K562 (cell line): ENCODE data around the gene TSGA10IP. TPM values are rescaled to one million over a fixed set of nuclear protein-coding genes. Genes with fewer than 3 reads are reported as not detected.

Source experiments
- ATAC-seq: fragments of 200-7000 bp; cut with Tn5 transposase; 3 replicates; pipeline ENCODE4 v1.9.1; 2020; ENCODE audit warnings: moderate library complexity
- BruUV-seq: library from RNA; stranded (reverse); fragments of 400-500 nt; replicated peaks from 2 replicates; lab custom pipeline; 2021; lab: Mats Ljungman, UMichigan
- CTCF ChIA-PET: fragments of 300-600 bp; formaldehyde crosslinking; extraction: SDS; loops from one replicate; lab custom pipeline; 2021; ENCODE audit warnings: low intra/inter-chr PET ratio; lab: Yijun Ruan, JAX
- POLR2A ChIA-PET: fragments of 300-600, 350-650 bp; sonication (Branson Sonifier 250); formaldehyde crosslinking; extraction: SDS; loops from one replicate; lab custom pipeline; 2021; ENCODE audit warnings: antibody characterized with exemption, inconsistent platforms; lab: Yijun Ruan, JAX
- DNase-seq, 4 experiments: peaks; one replicate each; pipeline versions ENCODE4 v3.0.0 to v3.0.0-alpha.2; 2011 to 2018; ENCODE audit warnings: low spot score in 3 of 4, mixed read lengths in 3 of 4; ENCODE audit errors: extremely low read depth in 1 of 4
- FAIRE-seq: peaks from 2 replicates; lab custom pipeline; 2011; peaks lifted over from hg19 to GRCh38; lab: Jason Lieb, UNC
- H2AFZ ChIP-seq: 2 replicates; pipeline ENCODE4 v1.6.0; 2011; ENCODE audit warnings: low read depth, low read length, control low read depth, inconsistent platforms
- H3K27ac ChIP-seq: fragments of 200-600 bp; 3 replicates; pipeline ENCODE4 v1.8.0; 2011; ENCODE audit warnings: low read depth, mild to moderate bottlenecking, control low read depth, inconsistent platforms, low read length, moderate library complexity, mixed read lengths; ENCODE audit errors: extremely low read depth
- H3K27me3 ChIP-seq, 2 experiments: fragments of 300-600 bp in 1 of 2; 2 replicates in 1 of 2; 3 replicates in 1 of 2; pipeline versions ENCODE4 v1.6.0 to v1.8.0; 2011; ENCODE audit warnings: inconsistent platforms in 2 of 2, low read length in 2 of 2, mild to moderate bottlenecking in 1 of 2, mixed read lengths in 1 of 2, moderate library complexity in 1 of 2; ENCODE audit not compliant: control insufficient read depth in 2 of 2, insufficient read depth in 2 of 2
- H3K36me3 ChIP-seq: fragments of 300-600 bp; 3 replicates; pipeline ENCODE4 v1.8.0; 2011; ENCODE audit warnings: mild to moderate bottlenecking, low read length, inconsistent platforms; ENCODE audit not compliant: control insufficient read depth, insufficient read depth
- H3K4me1 ChIP-seq, 2 experiments: fragments of 200-600 bp in 1 of 2; replicated peaks in 1 of 2; 2 replicates in 1 of 2; 3 replicates in 1 of 2; pipeline versions ENCODE4 v1.5.1 to v1.8.0; 2011; ENCODE audit warnings: inconsistent platforms in 2 of 2, low read length in 2 of 2, mild to moderate bottlenecking in 1 of 2, mixed read lengths in 1 of 2, moderate library complexity in 1 of 2; ENCODE audit not compliant: control insufficient read depth in 2 of 2, insufficient read depth in 2 of 2
- H3K4me2 ChIP-seq: 2 replicates; pipeline ENCODE4 v1.6.1; 2011; ENCODE audit warnings: low read length, control low read depth, inconsistent platforms, mixed read lengths; ENCODE audit not compliant: insufficient read depth
- H3K4me3 ChIP-seq: fragments of 200-600 bp; sonication (generic), shearing (Covaris generic); 2 replicates; pipeline ENCODE4 v1.5.1; 2016; ENCODE audit warnings: control low read depth, inconsistent platforms
- H3K79me2 ChIP-seq: fragments of 200-600 bp; 3 replicates; pipeline ENCODE4 v1.8.0; 2011; ENCODE audit warnings: low read length, inconsistent platforms; ENCODE audit not compliant: control insufficient read depth, insufficient read depth
- H3K9ac ChIP-seq, 2 experiments: 2 replicates each; pipeline versions ENCODE4 v1.6.0 to v1.6.1; 2011; ENCODE audit warnings: low read depth in 2 of 2, low read length in 2 of 2, control low read depth in 1 of 2, inconsistent platforms in 1 of 2, mild to moderate bottlenecking in 1 of 2, mixed read lengths in 1 of 2; ENCODE audit not compliant: insufficient read depth in 1 of 2
- H3K9me1 ChIP-seq: one replicate; pipeline ENCODE4 v1.6.0; 2011; ENCODE audit warnings: inconsistent platforms, mild to moderate bottlenecking, low read length, moderate library complexity; ENCODE audit not compliant: control insufficient read depth, insufficient read depth
- H3K9me3 ChIP-seq: replicated peaks from 2 replicates; pipeline ENCODE4 v1.5.1; 2011; ENCODE audit warnings: low read depth, low read length, inconsistent platforms; ENCODE audit not compliant: control insufficient read depth, insufficient read depth
- H4K20me1 ChIP-seq: replicated peaks from 2 replicates; pipeline ENCODE4 v1.6.1; 2011; ENCODE audit warnings: low read length, inconsistent platforms, mixed read lengths; ENCODE audit not compliant: control insufficient read depth, insufficient read depth
- CBFA2T2 ChIP-seq: fragments of 450-650 bp; conservative IDR thresholded peaks from 2 replicates; pipeline ENCODE4 v1.6.1; 2017; ENCODE audit warnings: mild to moderate bottlenecking
- CBFA2T3 ChIP-seq: fragments of 450-650 bp; IDR thresholded peaks from 2 replicates; pipeline ENCODE4 v1.6.1; 2017
- CREB1 ChIP-seq, 2 experiments: sonication (generic) in 1 of 2; formaldehyde crosslinking in 1 of 2; IDR thresholded peaks; 2 replicates each; pipeline versions ENCODE4 v1.6.1 to v1.8.0; 2012 to 2022; ENCODE audit warnings: inconsistent platforms in 1 of 2, mild to moderate bottlenecking in 1 of 2, missing genetic modification reagents in 1 of 2, moderate library complexity in 1 of 2
- GATA2 ChIP-seq: sonication (generic); formaldehyde crosslinking; IDR thresholded peaks from 2 replicates; pipeline ENCODE4 v1.4.0; 2020; ENCODE audit warnings: mild to moderate bottlenecking, missing genetic modification reagents
- NFIC ChIP-seq: fragments of 450-650 bp; IDR thresholded peaks from 2 replicates; pipeline ENCODE4 v1.6.1; 2017; ENCODE audit warnings: mild to moderate bottlenecking, inconsistent platforms
- ZC3H11A ChIP-seq: IDR thresholded peaks from 2 replicates; pipeline ENCODE4 v1.6.1; 2012; ENCODE audit warnings: low read depth, low read length, improper control_type of control experiment
- ZKSCAN1 ChIP-seq: fragments of 150-350 bp; IDR thresholded peaks from 2 replicates; pipeline ENCODE4 v1.6.1; 2016; ENCODE audit warnings: low read depth, low read length
- ZNF431 ChIP-seq: sonication (generic); formaldehyde crosslinking; IDR thresholded peaks from 2 replicates; pipeline ENCODE4 v1.8.0; 2022; ENCODE audit warnings: mild to moderate bottlenecking, missing genetic modification reagents
- WGBS: fragments of 100-300 bp; shearing (Covaris generic); methylation state at CpG from one replicate; pipeline ENCODE4 v1.1.6; 2016; ENCODE audit warnings: low coverage, mixed read lengths; ENCODE audit not compliant: insufficient coverage; ENCODE audit errors: missing lambda C conversion rate; 5-methylcytosine and 5-hydroxymethylcytosine counted together
- in situ Hi-C: fragments of 300-500 bp; cut with MboI; formaldehyde crosslinking; loops from 4 replicates; pipeline ENCODE4 v1.15.0; 2018; ENCODE audit warnings: inconsistent platforms, mixed read lengths
- intact Hi-C: fragments of 100-400 bp; cut with micrococcal nuclease; formaldehyde crosslinking; loops from 2 replicates; pipeline ENCODE4 v1.14.2; 2022
- polyA plus RNA-seq, 8 experiments: library from polyadenylated mRNA; depleted of rRNA in 4 of 8; stranded (reverse) in 5 of 8; unstranded in 3 of 8; fragments of >200 nt; fragmentation: Nextera tagmentation in 2 of 8; fragmentation: Illumina TruSeq in 1 of 8; extraction: Ambion mirVana in 2 of 8; extraction: Trizol in 1 of 8; gene quantifications; 2 replicates each; pipeline versions ENCODE4 v1.2.1 to v1.2.3, GENCODE V29; 2011 to 2014; ENCODE audit warnings: inconsistent platforms in 1 of 8, missing spikeins in 1 of 8
- total RNA-seq, 7 experiments: library from RNA; depleted of rRNA in 6 of 7; stranded (reverse); fragments of >200 nt in 6 of 7; fragmentation: Illumina TruSeq in 2 of 7; extraction: Trizol in 2 of 7; gene quantifications; 2 replicates each; pipeline versions ENCODE4 v1.2.1 to v1.2.3, GENCODE V29; 2011 to 2021; ENCODE audit warnings: low replicate concordance in 1 of 7
- TF ChIP-seq, protein P1 (sequence below): sonication (generic); formaldehyde crosslinking; IDR thresholded peaks from 2 replicates; pipeline ENCODE4 v1.8.1; 2023; ENCODE audit warnings: mild to moderate bottlenecking, missing genetic modification reagents, moderate library complexity
- TF ChIP-seq, protein P2 (sequence below): fragments of 250-450 bp; sonication (Bioruptor Pico); IDR thresholded peaks from 2 replicates; pipeline ENCODE4 v1.4.0; 2020; ENCODE audit warnings: borderline replicate concordance
- TF ChIP-seq, protein P3 (sequence below): fragments of 450-650 bp; formaldehyde crosslinking; IDR thresholded peaks from 2 replicates; pipeline ENCODE4 v1.4.0; 2020; ENCODE audit warnings: mild to moderate bottlenecking
- TF ChIP-seq, protein P4 (sequence below), 3 experiments: fragments of 200-800 bp in 1 of 3; fragments of 250-450 bp in 1 of 3; fragments of 450-650 bp in 1 of 3; sonication (Bioruptor Pico) in 1 of 3; sonication (Bioruptor generic) in 1 of 3; formaldehyde crosslinking in 1 of 3; IDR thresholded peaks; 2 replicates each; pipeline versions ENCODE4 v1.6.1 to v1.8.0; 2016 to 2022; ENCODE audit warnings: mild to moderate bottlenecking in 2 of 3, missing genetic modification characterization in 2 of 3, missing compliant biosample characterization in 1 of 3, moderate library complexity in 1 of 3

Gene TSGA10IP
- total and polyA plus RNA-seq, 9 of the 15 experiments (the other 6 are each of a cell fraction or from before 2014, with no cell fraction given) = not detected

DNA sequence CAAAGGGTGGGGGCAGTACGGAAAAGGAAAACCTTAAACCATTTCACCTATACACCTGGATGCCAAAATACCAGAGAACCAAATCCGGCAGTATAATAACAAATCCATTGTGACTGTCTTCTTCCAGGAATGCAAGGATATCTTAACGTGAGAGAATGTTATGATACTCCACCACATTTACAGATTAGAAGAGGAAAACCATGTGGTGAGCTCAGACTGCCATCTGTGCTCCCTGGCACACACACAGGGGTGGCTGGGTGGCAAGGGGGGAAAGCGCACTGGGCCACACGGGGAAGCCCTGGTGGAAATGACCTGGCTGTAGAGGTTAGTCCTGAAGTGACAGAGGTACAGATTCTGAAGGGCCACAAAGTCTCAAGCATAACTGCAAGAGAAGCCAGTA is 46.8 kb downstream of the TSGA10IP start (continued):
- TF ChIP-seq, protein P1, sequence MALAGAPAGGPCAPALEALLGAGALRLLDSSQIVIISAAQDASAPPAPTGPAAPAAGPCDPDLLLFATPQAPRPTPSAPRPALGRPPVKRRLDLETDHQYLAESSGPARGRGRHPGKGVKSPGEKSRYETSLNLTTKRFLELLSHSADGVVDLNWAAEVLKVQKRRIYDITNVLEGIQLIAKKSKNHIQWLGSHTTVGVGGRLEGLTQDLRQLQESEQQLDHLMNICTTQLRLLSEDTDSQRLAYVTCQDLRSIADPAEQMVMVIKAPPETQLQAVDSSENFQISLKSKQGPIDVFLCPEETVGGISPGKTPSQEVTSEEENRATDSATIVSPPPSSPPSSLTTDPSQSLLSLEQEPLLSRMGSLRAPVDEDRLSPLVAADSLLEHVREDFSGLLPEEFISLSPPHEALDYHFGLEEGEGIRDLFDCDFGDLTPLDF (CRISPR knock-in tag) = no peak
- TF ChIP-seq CREB1 (IDR thresholded peaks at IDR 0.05) (no peak), CREB1 (CRISPR knock-in tag; IDR thresholded peaks at IDR 0.05) (no peak), ZC3H11A (no peak)
- TF ChIP-seq, protein P2, sequence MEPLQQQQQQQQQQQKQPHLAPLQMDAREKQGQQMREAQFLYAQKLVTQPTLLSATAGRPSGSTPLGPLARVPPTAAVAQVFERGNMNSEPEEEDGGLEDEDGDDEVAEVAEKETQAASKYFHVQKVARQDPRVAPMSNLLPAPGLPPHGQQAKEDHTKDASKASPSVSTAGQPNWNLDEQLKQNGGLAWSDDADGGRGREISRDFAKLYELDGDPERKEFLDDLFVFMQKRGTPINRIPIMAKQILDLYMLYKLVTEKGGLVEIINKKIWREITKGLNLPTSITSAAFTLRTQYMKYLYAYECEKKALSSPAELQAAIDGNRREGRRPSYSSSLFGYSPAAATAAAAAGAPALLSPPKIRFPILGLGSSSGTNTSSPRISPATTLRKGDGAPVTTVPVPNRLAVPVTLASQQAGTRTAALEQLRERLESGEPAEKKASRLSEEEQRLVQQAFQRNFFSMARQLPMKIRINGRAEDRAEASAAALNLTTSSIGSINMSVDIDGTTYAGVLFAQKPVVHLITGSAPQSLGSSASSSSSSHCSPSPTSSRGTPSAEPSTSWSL = no peak

DNA sequence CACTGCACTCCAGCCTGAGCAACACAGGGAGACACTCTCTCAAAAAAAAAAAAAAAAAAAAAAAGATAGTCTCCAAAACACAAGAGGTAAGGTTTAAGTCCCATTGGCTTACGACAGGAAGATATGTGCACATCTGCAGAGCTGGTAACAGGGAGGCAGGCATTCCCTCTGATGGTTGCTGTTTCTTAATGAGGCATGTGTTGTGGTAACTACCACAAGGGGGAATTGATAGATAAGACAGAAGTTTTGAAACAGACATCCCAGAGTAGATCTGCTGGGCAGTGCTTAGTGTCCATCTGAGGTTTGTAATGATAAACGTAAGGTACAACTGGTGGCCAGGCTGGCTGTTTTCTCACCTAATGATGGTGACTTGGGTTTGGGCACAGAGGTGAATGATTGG is 52.0 kb downstream of the TSGA10IP start:
- ChIA-PET CTCF (no interaction called here), POLR2A (interaction anchor here (0.6 to 1.4 kb wide), 2 partner anchors 53 to 1679 kb away, joined by 3 to 4 read pairs; partner anchors contain the start of gene PRDX5)
- intact Hi-C loops (no loop called here), in situ Hi-C loops (loop anchor here (10.0 kb wide), 1 partner anchor 282 kb away; the partner anchor contains the start of gene KAT5)
- Histone ChIP-seq H3K4me2 (no peak overlapping the region), H3K79me2 (peaks cover 30% of the 10 kb centered on the region), H3K9me3 (no peaks in the 10 kb centered on the region), H3K36me3 (peaks cover 41% of the 10 kb centered on the region), H3K9ac (no peak overlapping the region), H3K4me1 (peaks cover 5 to 6% of the 10 kb centered on the region in 2 experiments; a peak in 4 of 5 replicates), H4K20me1 (peaks cover 3% of the 10 kb centered on the region; the same call in 1 of the 2 replicates), H3K4me3 (no peak overlapping the region), H3K27me3 (no peaks in the 10 kb centered on the region), H3K27ac (no peak overlapping the region), H2AFZ (no peak overlapping the region), H3K9me1 (no peaks in the 10 kb centered on the region)
- WGBS = 85% methylated on average over 2 of the region's 2 CpGs
- DNase-seq (peak in 2 of 4 experiments; percentile 31 to 37), FAIRE-seq (no peak), ATAC-seq (no peak)
- BruUV-seq = no TSS peak
- TF ChIP-seq NFIC (no peak), GATA2 (CRISPR knock-in tag) (no peak), ZNF431 (CRISPR knock-in tag) (no peak), CBFA2T3 (peak; percentile 63), CBFA2T2 (peak; percentile 16; the same call in 1 of the 2 replicates), ZKSCAN1 (no peak)
- TF ChIP-seq, protein P3, sequence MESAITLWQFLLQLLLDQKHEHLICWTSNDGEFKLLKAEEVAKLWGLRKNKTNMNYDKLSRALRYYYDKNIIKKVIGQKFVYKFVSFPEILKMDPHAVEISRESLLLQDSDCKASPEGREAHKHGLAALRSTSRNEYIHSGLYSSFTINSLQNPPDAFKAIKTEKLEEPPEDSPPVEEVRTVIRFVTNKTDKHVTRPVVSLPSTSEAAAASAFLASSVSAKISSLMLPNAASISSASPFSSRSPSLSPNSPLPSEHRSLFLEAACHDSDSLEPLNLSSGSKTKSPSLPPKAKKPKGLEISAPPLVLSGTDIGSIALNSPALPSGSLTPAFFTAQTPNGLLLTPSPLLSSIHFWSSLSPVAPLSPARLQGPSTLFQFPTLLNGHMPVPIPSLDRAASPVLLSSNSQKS = no peak
- TF ChIP-seq, protein P4, sequence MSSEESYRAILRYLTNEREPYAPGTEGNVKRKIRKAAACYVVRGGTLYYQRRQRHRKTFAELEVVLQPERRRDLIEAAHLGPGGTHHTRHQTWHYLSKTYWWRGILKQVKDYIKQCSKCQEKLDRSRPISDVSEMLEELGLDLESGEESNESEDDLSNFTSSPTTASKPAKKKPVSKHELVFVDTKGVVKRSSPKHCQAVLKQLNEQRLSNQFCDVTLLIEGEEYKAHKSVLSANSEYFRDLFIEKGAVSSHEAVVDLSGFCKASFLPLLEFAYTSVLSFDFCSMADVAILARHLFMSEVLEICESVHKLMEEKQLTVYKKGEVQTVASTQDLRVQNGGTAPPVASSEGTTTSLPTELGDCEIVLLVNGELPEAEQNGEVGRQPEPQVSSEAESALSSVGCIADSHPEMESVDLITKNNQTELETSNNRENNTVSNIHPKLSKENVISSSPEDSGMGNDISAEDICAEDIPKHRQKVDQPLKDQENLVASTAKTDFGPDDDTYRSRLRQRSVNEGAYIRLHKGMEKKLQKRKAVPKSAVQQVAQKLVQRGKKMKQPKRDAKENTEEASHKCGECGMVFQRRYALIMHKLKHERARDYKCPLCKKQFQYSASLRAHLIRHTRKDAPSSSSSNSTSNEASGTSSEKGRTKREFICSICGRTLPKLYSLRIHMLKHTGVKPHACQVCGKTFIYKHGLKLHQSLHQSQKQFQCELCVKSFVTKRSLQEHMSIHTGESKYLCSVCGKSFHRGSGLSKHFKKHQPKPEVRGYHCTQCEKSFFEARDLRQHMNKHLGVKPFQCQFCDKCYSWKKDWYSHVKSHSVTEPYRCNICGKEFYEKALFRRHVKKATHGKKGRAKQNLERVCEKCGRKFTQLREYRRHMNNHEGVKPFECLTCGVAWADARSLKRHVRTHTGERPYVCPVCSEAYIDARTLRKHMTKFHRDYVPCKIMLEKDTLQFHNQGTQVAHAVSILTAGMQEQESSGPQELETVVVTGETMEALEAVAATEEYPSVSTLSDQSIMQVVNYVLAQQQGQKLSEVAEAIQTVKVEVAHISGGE (CRISPR knock-in tag; IDR thresholded peaks at IDR 0.05) = 0 out of 6 replicates have a peak, but pooled peaks of 1 of the 3 experiments have one; percentile 25
